Calu3 (cell line): ENCODE measurements around the gene CRYM. TPM values are rescaled to one million over a fixed set of nuclear protein-coding genes. Genes with fewer than 3 reads are reported as not detected.

Experiments used
- BruUV-seq: library from RNA; stranded (reverse); fragments of 400-500 nt; replicated peaks from 2 replicates; lab custom pipeline; 2021; lab: Mats Ljungman, UMichigan
- CTCF ChIA-PET: fragments of 300-600 bp; sonication (Branson Sonifier 250); formaldehyde crosslinking; loops from one replicate; lab custom pipeline; 2022; ENCODE audit warnings: antibody characterized with exemption; lab: Charles Lee
- DNase-seq: peaks from one replicate; pipeline ENCODE4 v3.0.0; 2022
- H3K27ac Mint-ChIP-seq: one replicate; pipeline ENCODE4 v1.8.0; 2022; ENCODE audit warnings: mixed read lengths; ENCODE audit not compliant: unreplicated experiment
- H3K27me3 Mint-ChIP-seq: one replicate; pipeline ENCODE4 v1.8.0; 2022; ENCODE audit warnings: mixed read lengths; ENCODE audit not compliant: unreplicated experiment
- H3K36me3 Mint-ChIP-seq: one replicate; pipeline ENCODE4 v1.8.0; 2022; ENCODE audit warnings: mild to moderate bottlenecking, moderate library complexity, mixed read lengths; ENCODE audit not compliant: insufficient read depth, unreplicated experiment
- H3K4me1 Mint-ChIP-seq: one replicate; pipeline ENCODE4 v1.8.0; 2022; ENCODE audit warnings: mild to moderate bottlenecking, low read depth, mixed read lengths; ENCODE audit not compliant: unreplicated experiment
- H3K4me3 Mint-ChIP-seq: one replicate; pipeline ENCODE4 v1.8.0; 2022; ENCODE audit warnings: mild to moderate bottlenecking, low read depth, moderate library complexity, mixed read lengths; ENCODE audit not compliant: unreplicated experiment
- H3K9me3 Mint-ChIP-seq: one replicate; pipeline ENCODE4 v1.8.0; 2022; ENCODE audit warnings: low read depth, mixed read lengths; ENCODE audit not compliant: unreplicated experiment
- intact Hi-C: fragments of 100-400 bp; cut with micrococcal nuclease; formaldehyde crosslinking; loops from one replicate; pipeline ENCODE4 v1.10.0; 2022; ENCODE audit not compliant: unreplicated experiment
- total RNA-seq: library from RNA; stranded (reverse); gene quantifications from 2 replicates; pipeline ENCODE4 v1.2.3, GENCODE V29; 2022
- TF ChIP-seq, protein P1 (sequence below): fragments of 200-600 bp; IDR thresholded peaks from one replicate; pipeline ENCODE4 v1.8.0; 2022; ENCODE audit warnings: antibody characterized with exemption; ENCODE audit not compliant: unreplicated experiment

The CRYM gene
- total RNA-seq, 1 experiment from 2014 or later: 4.1 TPM

DNA sequence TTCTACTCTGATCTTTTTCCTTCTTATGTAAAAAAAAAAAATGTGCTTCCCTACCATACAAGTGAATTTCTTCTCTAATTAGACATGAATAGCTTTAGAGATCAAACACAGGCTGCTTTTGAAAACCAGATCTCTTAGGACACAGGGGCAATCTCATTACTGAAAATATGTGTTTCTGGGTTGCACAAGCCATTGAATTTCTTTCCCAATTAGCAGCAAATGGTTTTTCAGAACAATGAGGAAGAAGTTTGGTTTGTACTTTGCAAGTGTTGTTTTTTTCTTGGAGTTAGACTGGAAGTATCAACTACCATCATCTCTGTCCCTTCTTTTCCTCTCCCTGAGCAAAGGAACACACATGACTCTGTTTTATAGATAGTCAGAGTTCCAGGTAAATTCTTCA, 50.2 kb downstream of the CRYM start:
- CTCF ChIA-PET: interaction anchor here (0.7 kb wide), 1 partner anchor 11 kb away, joined by 3 read pairs; no protein-coding TSS in a partner anchor
- H3K27ac Mint-ChIP-seq: no peak overlapping the region
- no peaks in the 10 kb centered on the region for H3K36me3 Mint-ChIP-seq
- peaks cover 3% of the 10 kb centered on the region for H3K9me3 Mint-ChIP-seq
- TF ChIP-seq, protein P1, sequence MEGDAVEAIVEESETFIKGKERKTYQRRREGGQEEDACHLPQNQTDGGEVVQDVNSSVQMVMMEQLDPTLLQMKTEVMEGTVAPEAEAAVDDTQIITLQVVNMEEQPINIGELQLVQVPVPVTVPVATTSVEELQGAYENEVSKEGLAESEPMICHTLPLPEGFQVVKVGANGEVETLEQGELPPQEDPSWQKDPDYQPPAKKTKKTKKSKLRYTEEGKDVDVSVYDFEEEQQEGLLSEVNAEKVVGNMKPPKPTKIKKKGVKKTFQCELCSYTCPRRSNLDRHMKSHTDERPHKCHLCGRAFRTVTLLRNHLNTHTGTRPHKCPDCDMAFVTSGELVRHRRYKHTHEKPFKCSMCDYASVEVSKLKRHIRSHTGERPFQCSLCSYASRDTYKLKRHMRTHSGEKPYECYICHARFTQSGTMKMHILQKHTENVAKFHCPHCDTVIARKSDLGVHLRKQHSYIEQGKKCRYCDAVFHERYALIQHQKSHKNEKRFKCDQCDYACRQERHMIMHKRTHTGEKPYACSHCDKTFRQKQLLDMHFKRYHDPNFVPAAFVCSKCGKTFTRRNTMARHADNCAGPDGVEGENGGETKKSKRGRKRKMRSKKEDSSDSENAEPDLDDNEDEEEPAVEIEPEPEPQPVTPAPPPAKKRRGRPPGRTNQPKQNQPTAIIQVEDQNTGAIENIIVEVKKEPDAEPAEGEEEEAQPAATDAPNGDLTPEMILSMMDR: no peak
- peaks cover 5% of the 10 kb centered on the region for H3K4me1 Mint-ChIP-seq
- DNase-seq: no peak
- intact Hi-C loops: no loop called here
- H3K4me3 Mint-ChIP-seq: no peak overlapping the region
- H3K27me3 Mint-ChIP-seq: no peaks in the 10 kb centered on the region
- no TSS peak for BruUV-seq

DNA sequence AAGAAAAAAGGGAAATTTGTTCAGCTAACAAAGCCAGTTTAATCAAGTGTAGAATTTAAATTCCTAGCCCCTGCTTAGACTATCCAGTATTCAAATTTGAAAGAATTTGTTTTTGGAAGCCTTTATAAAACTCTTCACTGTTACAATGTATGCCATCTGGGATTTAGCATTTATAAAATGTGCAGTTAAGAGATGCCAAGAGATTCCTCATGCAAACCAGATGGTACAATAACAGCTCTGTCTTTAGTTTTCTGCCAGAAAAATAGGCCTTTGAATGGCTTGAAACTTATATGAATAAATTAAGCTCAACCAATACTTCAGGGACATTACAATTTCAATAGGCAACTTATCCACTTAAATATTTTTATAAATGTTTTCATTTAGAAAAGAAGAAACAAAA, 51.3 kb downstream of the CRYM start:
- Mint-ChIP-seq H3K9me3 (peaks cover 3% of the 10 kb centered on the region), H3K36me3 (no peaks in the 10 kb centered on the region), H3K27ac (no peak overlapping the region), H3K27me3 (no peaks in the 10 kb centered on the region), H3K4me3 (no peak overlapping the region), H3K4me1 (peaks cover 16% of the 10 kb centered on the region)
- BruUV-seq: no TSS peak
- DNase-seq: no peak
- intact Hi-C loops: no loop called here
- CTCF ChIA-PET: no interaction called here
- TF ChIP-seq, protein P1: no peak

DNA sequence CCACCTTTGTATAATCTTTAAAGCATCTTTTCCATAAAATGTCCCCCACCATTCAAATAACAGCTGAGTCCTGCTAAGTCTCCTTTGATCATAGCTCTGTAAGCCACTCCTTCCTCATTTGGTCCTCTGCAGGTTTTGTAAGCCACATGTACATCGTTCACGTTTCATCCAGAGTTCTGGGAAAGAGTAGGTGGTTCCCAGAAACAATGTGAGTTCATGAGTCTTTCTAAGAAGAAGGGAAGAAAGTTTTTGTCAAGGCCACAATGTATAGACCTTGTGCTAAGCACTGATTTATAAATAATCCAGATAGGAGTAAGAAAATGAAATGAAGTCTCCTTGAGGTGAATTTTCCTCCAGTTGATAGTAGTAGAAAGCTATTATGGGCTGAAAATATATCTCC, 53.3 kb downstream of the CRYM start:
- intact Hi-C loops: no loop called here
- H3K4me3 Mint-ChIP-seq: no peak overlapping the region
- CTCF ChIA-PET: no interaction called here
- H3K4me1 Mint-ChIP-seq: peaks cover 21% of the 10 kb centered on the region
- TF ChIP-seq, protein P1: no peak
- BruUV-seq: no TSS peak
- H3K27ac Mint-ChIP-seq: no peak overlapping the region
- no peak for DNase-seq
- H3K36me3 Mint-ChIP-seq: no peaks in the 10 kb centered on the region
- no peaks in the 10 kb centered on the region for H3K9me3 Mint-ChIP-seq
- H3K27me3 Mint-ChIP-seq: no peaks in the 10 kb centered on the region

DNA sequence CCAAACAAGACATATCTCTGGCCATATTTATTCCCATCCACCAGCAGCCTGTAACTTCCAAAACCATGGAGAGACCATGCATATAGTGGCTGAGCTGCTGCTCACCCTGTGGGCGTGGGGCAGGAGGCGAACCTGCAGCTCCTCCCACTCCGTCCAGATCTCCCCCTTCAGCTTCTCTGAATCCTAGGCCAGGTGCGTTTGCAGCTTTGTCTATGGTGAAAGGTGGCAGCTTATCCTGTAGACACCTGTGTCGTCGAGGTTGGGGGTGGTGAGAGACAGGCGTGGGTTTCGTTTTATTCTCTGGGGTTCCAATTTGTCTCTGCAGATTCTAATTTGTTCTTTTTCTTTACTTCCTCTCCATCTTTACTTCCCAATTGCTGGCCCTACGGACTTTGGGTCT, 54.3 kb downstream of the CRYM start:
- H3K4me3 Mint-ChIP-seq: no peak overlapping the region
- intact Hi-C loops: no loop called here
- CTCF ChIA-PET: no interaction called here
- no peaks in the 10 kb centered on the region for H3K9me3 Mint-ChIP-seq
- no peak overlapping the region for H3K27ac Mint-ChIP-seq
- BruUV-seq: no TSS peak
- no peaks in the 10 kb centered on the region for H3K27me3 Mint-ChIP-seq
- no peaks in the 10 kb centered on the region for H3K36me3 Mint-ChIP-seq
- TF ChIP-seq, protein P1: no peak
- peaks cover 21% of the 10 kb centered on the region for H3K4me1 Mint-ChIP-seq
- no peak for DNase-seq
